ENCODE results near the gene NDUFB10.

NDUFB10 gene

GRCh38 chr16:1989209-1990100 lies 30.1 kb downstream of the NDUFB10 start, which contains the start of gene SYNGR3:
SYNGR3 (plus strand) TSS chr16:1989970; CDS start chr16:1990103, 133 bp downstream.
- DNase-seq: peak; percentile 75

- DNase-seq: no peak
Observed at GRCh38 chr16:1990101-1990350, 30.7 kb downstream of the NDUFB10 start.

DNA sequence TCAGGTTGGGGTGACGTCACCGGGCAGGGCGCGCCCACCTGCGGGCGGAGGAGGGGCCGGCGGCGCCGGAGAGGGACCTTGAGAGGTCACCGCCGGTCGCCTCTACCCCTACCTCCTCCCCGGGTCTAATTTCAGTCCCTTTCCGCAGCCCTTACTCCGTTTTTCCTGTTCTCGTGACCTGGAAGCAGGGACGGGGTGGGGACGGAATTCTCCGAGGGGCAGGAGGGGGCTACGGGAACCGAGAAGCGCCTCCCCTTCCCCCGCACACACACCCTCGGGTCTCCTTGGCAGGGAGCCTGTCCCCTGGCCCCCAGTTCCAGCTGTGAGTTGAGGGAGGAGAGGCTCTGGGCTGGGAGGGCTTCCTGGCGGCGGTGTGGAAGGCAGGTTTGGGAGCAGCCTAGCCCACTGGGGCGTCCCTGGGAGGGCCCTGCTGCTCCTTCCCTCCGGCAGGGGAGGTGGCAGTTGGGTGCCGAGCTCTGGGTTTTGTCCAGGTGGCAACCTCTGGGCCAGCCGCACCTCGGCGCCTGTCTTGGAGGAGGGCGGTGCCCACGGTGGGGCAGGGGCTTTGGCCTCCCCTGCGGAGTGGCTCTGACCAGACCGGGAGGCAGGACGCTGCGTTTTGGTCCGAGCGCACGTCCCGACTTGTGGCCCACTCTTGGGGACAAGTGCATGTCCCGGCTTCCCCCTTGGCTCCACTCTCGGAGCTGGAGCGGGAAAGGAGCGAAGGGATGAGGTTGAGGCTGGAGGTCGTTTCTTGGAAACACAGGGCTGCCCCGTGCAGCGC lies 31.2 kb downstream of the NDUFB10 start:
- peak; percentile 75 for DNase-seq

GRCh38 chr16:1991135-1991551 lies 31.8 kb downstream of the NDUFB10 start:
- DNase-seq: peak; percentile 84

DNA sequence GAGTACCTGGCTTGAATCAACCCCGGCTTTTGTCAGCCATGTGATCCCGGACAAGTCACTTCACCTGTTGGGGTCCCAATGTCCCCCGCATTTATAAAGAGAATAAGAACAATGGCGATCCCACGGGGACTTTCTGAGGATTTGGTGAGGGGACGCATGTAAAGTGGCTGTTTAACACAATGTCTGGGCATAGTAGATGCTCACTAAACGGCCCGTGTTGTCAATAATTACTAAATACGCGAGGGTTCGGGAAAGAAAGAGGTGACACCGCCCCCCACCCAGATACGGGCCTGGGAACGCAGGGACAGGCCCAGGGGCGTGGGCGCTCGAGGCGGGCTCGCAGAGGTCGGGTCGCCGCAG lies 32.2 kb downstream of the NDUFB10 start:
- DNase-seq: no peak

DNA sequence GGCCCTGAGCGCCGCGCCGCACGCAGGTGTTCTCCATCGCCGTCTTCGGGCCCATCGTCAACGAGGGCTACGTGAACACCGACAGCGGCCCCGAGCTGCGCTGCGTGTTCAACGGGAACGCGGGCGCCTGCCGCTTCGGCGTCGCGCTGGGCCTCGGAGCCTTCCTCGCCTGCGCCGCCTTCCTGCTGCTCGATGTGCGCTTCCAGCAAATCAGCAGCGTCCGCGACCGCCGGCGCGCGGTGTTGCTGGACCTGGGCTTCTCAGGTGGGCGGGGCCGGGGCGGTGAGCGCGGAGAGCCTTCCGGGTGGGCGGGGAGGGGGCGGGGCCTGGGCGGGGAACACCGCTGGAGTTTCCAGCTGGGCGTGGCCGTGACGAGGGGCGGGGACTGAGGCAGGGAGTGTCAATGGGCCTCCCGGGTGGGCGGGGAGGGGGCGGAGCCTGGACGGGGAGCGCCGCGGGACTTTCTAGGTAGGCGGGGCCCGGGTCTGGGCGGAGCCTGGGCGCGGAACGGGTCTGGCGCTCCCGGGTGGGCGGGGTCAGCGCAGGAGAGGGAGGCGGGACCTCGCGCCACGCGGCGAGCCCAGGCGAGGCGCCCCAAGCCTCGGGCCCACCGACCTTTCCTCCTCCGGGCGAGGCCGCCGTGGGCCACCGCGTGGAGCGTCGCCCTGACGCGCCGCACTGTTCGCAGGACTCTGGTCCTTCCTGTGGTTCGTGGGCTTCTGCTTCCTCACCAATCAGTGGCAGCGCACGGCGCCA lies 32.8 kb downstream of the NDUFB10 start:
- peak; percentile 96 for DNase-seq

DNA sequence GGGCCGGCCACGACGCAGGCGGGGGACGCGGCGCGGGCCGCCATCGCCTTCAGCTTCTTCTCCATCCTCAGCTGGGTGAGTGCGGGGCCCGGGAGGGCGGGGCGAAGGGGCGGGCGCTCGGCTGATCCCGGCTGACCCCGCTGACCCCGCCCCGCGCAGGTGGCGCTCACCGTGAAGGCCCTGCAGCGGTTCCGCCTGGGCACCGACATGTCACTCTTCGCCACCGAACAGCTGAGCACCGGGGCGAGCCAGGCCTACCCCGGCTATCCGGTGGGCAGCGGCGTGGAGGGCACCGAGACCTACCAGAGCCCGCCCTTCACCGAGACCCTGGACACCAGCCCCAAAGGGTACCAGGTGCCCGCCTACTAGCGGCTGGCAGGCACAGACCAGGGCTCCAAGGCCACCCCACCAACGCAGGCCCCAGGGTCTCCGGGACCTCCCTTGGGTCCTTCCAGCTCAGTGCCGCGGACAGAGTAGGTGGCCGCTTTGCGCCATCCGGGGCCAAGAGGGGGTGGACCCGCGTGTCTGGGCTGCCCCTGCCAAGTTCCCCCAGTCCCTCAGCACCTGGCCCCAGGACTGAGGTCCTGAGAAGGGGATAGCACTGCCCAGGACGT lies 33.5 kb downstream of the NDUFB10 start:
- no peak for DNase-seq

DNA sequence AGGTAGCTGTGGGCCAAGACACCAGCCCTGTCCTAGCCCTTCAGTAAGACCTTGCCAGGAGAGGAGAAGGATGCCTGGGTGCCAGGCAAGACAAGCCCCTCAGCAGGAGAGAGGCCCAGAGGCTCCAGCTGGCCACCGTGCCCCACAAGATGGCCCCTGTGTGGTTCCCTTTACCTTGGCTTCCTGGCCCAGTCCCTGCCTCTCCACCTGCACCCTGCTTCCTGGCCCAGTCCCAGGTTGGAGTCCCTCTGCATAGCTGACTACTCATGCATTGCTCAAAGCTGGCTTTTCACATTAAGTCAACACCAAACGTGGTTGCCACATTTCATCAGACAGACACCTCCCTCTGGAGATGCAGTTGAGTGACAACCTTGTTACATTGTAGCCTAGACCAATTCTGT lies 34.4 kb downstream of the NDUFB10 start:
- DNase-seq: peak; percentile 81

- DNase-seq: no peak
Observed at GRCh38 chr16:1997494-1998359, 38.4 kb downstream of the NDUFB10 start.

GRCh38 chr16:1998360-1998835 lies 39.1 kb downstream of the NDUFB10 start:
- no peak for DNase-seq

- DNase-seq: no peak
Observed at GRCh38 chr16:1998852-1999801, 39.8 kb downstream of the NDUFB10 start.

GRCh38 chr16:1999866-2000514 lies 40.7 kb downstream of the NDUFB10 start:
- no peak for DNase-seq

DNA sequence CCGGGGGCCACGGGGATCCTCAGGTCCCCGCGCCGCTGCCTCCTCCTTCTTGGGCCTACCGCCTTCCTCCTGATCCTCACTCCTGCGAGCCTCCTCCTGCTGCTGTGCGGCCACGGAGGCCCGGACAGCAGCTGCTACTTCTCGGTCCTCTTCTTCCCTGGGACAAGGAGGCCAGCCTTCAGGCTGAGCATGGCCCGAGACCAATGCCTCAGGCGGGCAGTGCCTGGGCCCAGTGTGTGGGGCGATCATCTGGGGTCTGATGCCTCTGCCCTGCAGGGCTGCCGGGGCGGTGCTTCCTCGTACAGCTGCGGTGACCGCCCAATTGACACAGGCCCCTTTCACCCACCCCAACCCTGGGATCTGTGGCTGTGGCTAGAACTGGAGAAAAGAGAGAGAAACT lies 41.7 kb downstream of the NDUFB10 start:
- no peak for DNase-seq

GRCh38 chr16:2001456-2002355 lies 42.4 kb downstream of the NDUFB10 start:
- no peak for DNase-seq

- no peak for DNase-seq
Observed at GRCh38 chr16:2002406-2003230, 43.3 kb downstream of the NDUFB10 start.

GRCh38 chr16:2003231-2003826 lies 44.0 kb downstream of the NDUFB10 start:
- no peak for DNase-seq

DNA sequence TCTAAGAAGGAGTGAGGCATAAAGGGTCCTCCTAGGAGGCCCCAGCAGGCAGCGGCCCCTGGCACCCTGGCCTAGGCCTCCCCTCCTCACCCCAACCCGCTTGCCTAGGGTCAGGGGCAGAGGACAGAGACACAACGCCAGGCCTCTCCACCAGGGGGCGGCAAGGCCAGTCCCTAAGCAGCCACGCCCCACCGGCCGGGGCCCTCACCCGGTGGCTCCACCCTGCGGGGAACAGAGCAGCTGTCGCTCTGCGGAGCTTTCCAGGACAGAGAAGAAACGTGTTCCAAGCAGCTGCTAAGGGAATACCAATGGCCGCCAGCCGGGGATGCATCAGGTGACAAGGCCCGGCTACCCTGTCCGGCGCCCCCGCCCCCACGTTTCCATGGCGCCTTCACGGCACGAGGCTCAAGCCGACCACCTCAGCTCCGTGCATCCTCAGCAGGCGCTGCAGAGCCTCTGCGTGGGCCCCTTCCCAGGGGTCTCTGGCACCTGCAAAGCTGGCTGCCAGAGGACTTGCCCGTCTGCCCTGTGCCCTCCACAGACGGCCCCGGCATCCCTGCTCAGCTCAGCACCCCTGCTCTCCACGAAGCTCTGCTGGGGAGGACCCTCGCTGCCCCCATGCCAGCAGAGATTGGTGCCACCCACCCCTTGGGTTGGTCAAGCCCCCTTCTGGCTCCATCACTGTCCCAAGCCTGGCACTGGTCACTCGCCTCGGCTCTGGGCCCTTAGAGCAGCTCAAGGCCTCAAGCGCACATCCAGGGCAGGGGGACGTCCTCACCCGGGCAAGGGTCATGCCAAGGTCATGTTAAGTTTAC lies 44.7 kb downstream of the NDUFB10 start:
- peak; percentile 97 for DNase-seq

All from DMS53 (cell line).